ENCODE data around the gene ANGPTL2. TPM values are rescaled to one million over a fixed set of nuclear protein-coding genes. Genes with fewer than 3 reads are reported as not detected.
A peak's percentile ranks its signal among the peaks of the same experiment; 100 is the strongest.

Gene ANGPTL2
- total RNA-seq, 1 donor from 2014 or later, result 4.9 TPM

DNA sequence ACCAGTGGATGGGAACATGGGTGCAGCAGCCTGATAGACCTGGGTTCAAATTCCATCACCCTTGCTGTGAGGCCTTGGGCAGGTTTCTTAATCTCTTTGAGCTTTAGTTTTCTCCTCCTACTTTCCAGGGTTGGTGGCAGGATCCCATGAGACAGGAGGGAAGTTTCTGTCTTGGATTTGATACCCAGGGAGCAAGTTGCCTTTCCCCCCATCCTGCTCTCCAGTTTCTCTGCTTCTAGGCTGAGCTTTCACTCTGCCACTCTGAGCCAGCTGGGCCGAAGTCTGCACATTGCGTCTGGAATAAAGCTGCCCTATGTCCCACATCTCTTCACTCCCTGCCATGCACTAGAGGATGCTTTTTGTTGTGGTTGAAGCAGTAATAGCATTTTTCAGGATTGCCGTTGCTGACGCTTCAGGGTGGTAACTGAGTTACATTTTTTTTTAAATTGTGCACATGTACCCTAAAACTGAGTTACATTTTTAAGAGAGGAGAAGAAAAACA, 40.5 kb upstream of the ANGPTL2 start:
- no peak for DNase-seq (ENCODE audit: low read depth)
- H3K4me3 ChIP-seq (ENCODE audit: low read depth, low read length), result no peak overlapping the region

DNA sequence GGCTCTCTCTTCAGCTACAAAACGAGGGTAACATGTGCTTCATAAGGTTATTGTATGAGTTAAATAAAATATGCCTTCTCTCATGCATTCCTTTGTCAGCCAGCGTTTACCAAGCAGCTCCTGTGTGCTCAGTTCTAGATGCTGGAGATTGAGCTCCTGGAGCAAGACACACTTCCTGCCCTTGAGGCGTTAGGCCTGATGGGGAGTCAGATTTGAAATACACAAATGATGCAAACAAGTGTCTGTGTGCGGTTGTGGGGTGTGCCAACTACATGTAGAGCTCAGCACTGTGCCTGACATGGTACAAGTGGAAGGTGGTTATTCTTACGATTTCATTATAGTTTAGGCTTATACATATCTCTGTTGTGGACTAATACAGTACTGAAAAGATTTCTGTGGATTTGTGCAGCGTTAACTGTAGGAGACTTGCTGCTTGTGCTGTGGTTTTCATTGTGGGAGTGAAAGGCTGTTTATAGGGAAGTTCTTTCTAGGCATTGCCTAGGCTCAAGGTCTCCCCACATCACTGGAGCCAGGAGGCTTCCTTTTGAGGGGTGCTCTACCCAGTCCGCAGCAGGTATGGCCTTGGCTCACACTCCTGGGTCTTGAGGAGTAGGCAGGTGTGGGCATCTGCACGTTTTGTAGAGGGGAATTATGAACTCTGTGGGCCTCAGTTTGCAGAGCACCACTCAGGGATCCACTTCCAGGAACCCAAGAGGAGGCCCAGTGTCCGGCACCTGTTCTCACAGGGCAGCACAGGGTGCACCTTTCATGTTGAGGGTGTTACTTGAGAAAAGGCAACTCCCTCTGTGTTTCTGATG, 39.8 kb upstream of the ANGPTL2 start:
- Histone ChIP-seq H3K36me3 (ENCODE audit: control insufficient read depth, insufficient read depth, low read length) (no peaks in the 10 kb centered on the region), H3K4me3 (ENCODE audit: low read depth, low read length) (no peak overlapping the region), H3K27me3 (ENCODE audit: control insufficient read depth, insufficient read depth, low read length) (no peaks in the 10 kb centered on the region)
- DNase-seq (ENCODE audit: low read depth), result no peak
- TF ChIP-seq, protein P1, sequence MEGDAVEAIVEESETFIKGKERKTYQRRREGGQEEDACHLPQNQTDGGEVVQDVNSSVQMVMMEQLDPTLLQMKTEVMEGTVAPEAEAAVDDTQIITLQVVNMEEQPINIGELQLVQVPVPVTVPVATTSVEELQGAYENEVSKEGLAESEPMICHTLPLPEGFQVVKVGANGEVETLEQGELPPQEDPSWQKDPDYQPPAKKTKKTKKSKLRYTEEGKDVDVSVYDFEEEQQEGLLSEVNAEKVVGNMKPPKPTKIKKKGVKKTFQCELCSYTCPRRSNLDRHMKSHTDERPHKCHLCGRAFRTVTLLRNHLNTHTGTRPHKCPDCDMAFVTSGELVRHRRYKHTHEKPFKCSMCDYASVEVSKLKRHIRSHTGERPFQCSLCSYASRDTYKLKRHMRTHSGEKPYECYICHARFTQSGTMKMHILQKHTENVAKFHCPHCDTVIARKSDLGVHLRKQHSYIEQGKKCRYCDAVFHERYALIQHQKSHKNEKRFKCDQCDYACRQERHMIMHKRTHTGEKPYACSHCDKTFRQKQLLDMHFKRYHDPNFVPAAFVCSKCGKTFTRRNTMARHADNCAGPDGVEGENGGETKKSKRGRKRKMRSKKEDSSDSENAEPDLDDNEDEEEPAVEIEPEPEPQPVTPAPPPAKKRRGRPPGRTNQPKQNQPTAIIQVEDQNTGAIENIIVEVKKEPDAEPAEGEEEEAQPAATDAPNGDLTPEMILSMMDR (IDR thresholded peaks at IDR 0.05; ENCODE audit: insufficient read depth, low read length, poor library complexity, severe bottlenecking), result no peak

More for the DNA sequence above, 40.5 kb upstream of the ANGPTL2 start:
- Histone ChIP-seq H3K27me3 (ENCODE audit: control insufficient read depth, insufficient read depth, low read length) (no peaks in the 10 kb centered on the region), H3K36me3 (ENCODE audit: control insufficient read depth, insufficient read depth, low read length) (no peaks in the 10 kb centered on the region)
- TF ChIP-seq, protein P1 (IDR thresholded peaks at IDR 0.05; ENCODE audit: insufficient read depth, low read length, poor library complexity, severe bottlenecking), result no peak

DNA sequence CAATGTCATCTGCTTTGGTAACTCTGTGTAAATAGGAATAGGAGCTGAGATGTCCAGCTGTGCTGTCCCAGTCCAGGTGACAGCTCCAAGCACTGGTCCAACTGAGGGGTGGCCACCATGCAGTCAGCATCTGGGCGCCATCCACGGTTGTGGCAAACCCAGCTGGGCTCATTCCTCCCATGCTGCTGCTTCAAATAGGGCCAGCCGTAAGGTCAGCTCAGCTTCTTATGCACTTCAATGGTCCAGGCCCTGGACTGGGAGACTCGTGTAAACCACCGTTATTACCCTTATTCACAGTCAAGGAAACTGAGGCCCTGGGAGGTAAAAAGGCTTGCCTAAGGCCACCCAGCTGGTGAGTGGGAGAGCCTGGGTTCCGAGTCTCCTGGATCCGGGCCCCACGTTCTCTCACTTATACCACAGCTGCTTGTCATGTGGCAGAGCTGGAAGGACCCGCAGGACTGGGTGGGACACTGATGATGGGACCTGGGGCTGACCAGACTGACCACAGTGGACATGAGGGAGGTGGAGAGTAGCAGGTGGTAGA, 38.7 kb upstream of the ANGPTL2 start:
- H3K4me3 ChIP-seq (ENCODE audit: low read depth, low read length), result no peak overlapping the region
- H3K36me3 ChIP-seq (ENCODE audit: control insufficient read depth, insufficient read depth, low read length), result no peaks in the 10 kb centered on the region
- DNase-seq (ENCODE audit: low read depth), result no peak
- no peaks in the 10 kb centered on the region for H3K27me3 ChIP-seq (ENCODE audit: control insufficient read depth, insufficient read depth, low read length)
- TF ChIP-seq, protein P1 (IDR thresholded peaks at IDR 0.05; ENCODE audit: insufficient read depth, low read length, poor library complexity, severe bottlenecking), result no peak

DNA sequence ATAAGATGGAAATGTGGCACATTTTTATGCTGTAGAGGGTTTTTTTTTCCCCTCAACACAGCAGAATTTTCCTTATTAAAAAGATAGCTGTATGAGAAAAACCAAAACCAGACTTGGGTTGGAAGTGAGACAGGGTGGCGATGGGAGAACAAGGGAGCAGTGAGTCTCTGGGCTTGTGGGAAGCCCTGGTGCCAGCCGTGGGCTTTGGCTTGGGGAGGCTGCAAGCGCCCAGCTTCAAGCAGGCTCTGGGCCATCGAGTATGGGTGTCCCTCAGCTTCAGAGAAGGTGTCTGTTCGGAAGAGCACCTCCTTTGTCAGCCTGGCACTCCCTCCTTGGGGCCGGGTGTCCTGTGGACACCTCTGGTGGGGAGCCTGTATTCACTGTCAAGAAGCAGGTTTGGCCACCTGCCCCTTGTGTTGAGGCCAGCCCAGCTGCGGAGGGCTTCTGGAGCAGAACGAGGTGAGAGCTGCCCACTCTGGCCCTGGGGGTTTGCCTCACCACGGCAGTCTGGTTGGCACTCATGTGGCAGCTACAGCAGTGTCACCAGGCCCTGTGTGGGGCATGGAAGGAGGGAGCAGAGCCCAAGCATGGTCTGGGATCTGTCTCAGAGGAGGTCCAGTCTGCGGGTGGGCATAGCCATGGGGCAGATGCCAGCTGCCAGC, 37.6 kb upstream of the ANGPTL2 start:
- no peak overlapping the region for H3K4me3 ChIP-seq (ENCODE audit: low read depth, low read length)

DNA sequence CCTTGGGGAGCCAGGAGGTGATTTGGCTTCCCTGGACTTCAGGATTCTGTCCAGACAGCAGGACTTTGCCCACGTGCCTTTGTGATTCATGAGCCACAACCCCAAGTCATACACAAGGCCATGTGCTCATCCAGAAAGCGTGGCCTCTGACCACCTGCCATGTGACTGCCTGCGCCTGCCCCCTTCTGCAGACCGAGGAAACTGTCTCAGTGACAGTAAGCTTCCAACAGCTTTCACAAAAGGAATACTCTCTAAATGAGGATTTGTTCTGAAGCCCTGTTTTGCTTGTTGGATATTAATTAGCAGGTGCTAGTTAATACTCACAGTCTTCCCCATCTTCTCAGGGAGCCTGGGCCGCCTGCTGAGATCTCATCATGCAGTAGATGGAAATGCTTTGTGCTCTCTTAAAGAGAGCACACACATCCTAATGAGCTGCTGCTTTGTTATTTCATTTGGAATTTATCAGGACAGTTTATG, 36.9 kb upstream of the ANGPTL2 start:
- H3K27me3 ChIP-seq (ENCODE audit: control insufficient read depth, insufficient read depth, low read length), result no peaks in the 10 kb centered on the region
- no peaks in the 10 kb centered on the region for H3K36me3 ChIP-seq (ENCODE audit: control insufficient read depth, insufficient read depth, low read length)
- TF ChIP-seq, protein P1 (IDR thresholded peaks at IDR 0.05; ENCODE audit: insufficient read depth, low read length, poor library complexity, severe bottlenecking), result peak; percentile 45
- peak; percentile 86 for DNase-seq (ENCODE audit: low read depth)
- no peak overlapping the region for H3K4me3 ChIP-seq (ENCODE audit: low read depth, low read length)

More for the DNA sequence above, 37.6 kb upstream of the ANGPTL2 start:
- Histone ChIP-seq H3K27me3 (ENCODE audit: control insufficient read depth, insufficient read depth, low read length) (no peaks in the 10 kb centered on the region), H3K36me3 (ENCODE audit: control insufficient read depth, insufficient read depth, low read length) (no peaks in the 10 kb centered on the region)
- TF ChIP-seq, protein P1 (IDR thresholded peaks at IDR 0.05; ENCODE audit: insufficient read depth, low read length, poor library complexity, severe bottlenecking), result no peak
- DNase-seq (ENCODE audit: low read depth), result no peak
